ENCODE data around the gene ADAMTS9. TPM values are rescaled to one million over a fixed set of nuclear protein-coding genes. Genes with fewer than 3 reads are reported as not detected.

The ADAMTS9 gene
- total and polyA plus RNA-seq, 2 donors (not counting 3 experiments of a cell fraction or from before 2014, with no cell fraction given) = 6.5 to 23.9 TPM

DNA sequence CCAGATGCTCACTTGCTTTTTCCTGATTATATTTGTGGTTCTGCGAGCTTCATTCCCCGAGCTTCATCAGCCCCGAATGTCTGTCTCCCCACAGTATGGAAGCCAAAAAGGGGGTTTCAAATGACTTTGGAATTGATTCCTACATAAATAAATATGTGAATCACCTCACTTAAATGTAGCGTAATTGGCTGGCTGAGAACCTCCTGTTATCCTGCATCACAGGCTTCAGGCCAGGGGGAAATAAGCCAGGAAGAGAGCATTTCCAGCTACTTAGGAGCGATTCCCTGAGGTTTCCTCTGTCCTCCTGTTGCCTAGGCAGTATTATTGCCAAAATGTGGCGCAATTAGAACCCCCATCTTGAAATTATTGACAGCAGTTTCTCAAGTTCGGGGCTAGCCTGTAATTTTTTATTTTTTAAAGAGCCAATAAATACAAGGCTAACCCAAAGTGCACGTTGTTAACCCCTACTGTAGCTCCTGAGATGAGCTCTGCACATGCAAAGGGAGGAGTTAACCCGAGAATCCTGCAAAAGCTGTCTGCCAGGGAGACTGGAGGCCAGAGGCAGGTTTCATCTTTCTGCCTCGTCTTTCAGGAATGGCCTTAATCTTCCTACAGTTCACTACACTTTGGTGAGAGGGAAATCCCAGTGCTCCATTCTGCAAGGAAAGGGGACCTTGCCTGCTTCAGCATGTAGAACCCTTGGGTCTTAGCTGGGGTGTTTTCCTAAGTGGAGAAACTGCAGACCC lies 148.2 kb downstream of the ADAMTS9 start:
- no peaks in the 10 kb centered on the region for H4K20me1 ChIP-seq (replicated peaks; ENCODE audit: control insufficient read depth, extremely low read depth, insufficient read depth, low read length)
- POLR2A ChIA-PET = no interaction called here
- CTCF ChIA-PET = interaction anchor here (0.9 to 1.5 kb wide), 4 partner anchors 9 to 900 kb away, joined by 3 to 12 read pairs (median 4); no protein-coding TSS in a partner anchor
- H2AFZ ChIP-seq (ENCODE audit: low read depth, low read length) = no peak overlapping the region
- H3K27me3 ChIP-seq (ENCODE audit: control insufficient read depth in 2 of 2, insufficient read depth in 2 of 2, low read length in 2 of 2) = no peaks in the 10 kb centered on the region
- intact Hi-C loops (cut with micrococcal nuclease) = loop anchor here (10.0 kb wide), 2 partner anchors 385 to 1655 kb away; no protein-coding TSS in a partner anchor
- H3K27ac ChIP-seq (ENCODE audit: insufficient read depth, low read depth, low read length) = no peak overlapping the region
- FAIRE-seq (peak; percentile 76), DNase-seq (ENCODE audit: low read depth, low spot score) (peak; percentile 77)
- no peaks in the 10 kb centered on the region for H3K79me2 ChIP-seq (ENCODE audit: control insufficient read depth, insufficient read depth, low read length)
- no peak for TF ChIP-seq EZH2 (IDR thresholded peaks at IDR 0.05; ENCODE audit: borderline replicate concordance, low read depth, low read length, severe bottlenecking)
- no peak for TF ChIP-seq FOS (IDR thresholded peaks at IDR 0.05; ENCODE audit: borderline replicate concordance, insufficient read depth, low read length)
- TF ChIP-seq MAX (IDR thresholded peaks at IDR 0.05; ENCODE audit: insufficient read depth, insufficient read length) = no peak
- no peak for TF ChIP-seq POLR2A (IDR thresholded peaks at IDR 0.05; ENCODE audit: low read depth, low read length)
- no peak for TF ChIP-seq GATA2 (IDR thresholded peaks at IDR 0.05; ENCODE audit: insufficient read depth, insufficient read length, low read depth, low read length)
- no peak for TF ChIP-seq MYC (IDR thresholded peaks at IDR 0.05; ENCODE audit: low read depth, low read length)
- TF ChIP-seq, protein P1, sequence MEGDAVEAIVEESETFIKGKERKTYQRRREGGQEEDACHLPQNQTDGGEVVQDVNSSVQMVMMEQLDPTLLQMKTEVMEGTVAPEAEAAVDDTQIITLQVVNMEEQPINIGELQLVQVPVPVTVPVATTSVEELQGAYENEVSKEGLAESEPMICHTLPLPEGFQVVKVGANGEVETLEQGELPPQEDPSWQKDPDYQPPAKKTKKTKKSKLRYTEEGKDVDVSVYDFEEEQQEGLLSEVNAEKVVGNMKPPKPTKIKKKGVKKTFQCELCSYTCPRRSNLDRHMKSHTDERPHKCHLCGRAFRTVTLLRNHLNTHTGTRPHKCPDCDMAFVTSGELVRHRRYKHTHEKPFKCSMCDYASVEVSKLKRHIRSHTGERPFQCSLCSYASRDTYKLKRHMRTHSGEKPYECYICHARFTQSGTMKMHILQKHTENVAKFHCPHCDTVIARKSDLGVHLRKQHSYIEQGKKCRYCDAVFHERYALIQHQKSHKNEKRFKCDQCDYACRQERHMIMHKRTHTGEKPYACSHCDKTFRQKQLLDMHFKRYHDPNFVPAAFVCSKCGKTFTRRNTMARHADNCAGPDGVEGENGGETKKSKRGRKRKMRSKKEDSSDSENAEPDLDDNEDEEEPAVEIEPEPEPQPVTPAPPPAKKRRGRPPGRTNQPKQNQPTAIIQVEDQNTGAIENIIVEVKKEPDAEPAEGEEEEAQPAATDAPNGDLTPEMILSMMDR (IDR thresholded peaks at IDR 0.05; ENCODE audit: extremely low read depth in 1 of 2, insufficient read depth in 1 of 2, low read depth in 1 of 2, low read length in 2 of 2) = no peak
- TF ChIP-seq POLR2AphosphoS5 (IDR thresholded peaks at IDR 0.05; ENCODE audit: insufficient read depth, low read depth, low read length) = no peak
- TF ChIP-seq JUN (IDR thresholded peaks at IDR 0.05; ENCODE audit: borderline replicate concordance, insufficient read depth, insufficient read length, low read depth) = no peak
- H3K4me3 ChIP-seq (replicated peaks in 1 of 3; ENCODE audit: insufficient read depth in 1 of 3, low read depth in 1 of 3, low read length in 3 of 3) = no peak overlapping the region
- BruUV-seq (replicated peaks) = no TSS peak
- no peak overlapping the region for H3K9ac ChIP-seq (replicated peaks; ENCODE audit: extremely low read depth, insufficient read depth, low read length)
- dilution Hi-C loops (cut with MboI; ENCODE audit: extremely low pct_ligation_motif_present, low sequenced_read_pairs) = loop anchor here (10.0 kb wide), 1 partner anchor 705 kb away; no protein-coding TSS in a partner anchor
- H3K4me1 ChIP-seq (ENCODE audit: control insufficient read depth, extremely low read depth, insufficient read depth, low read length) = peaks cover 2% of the 10 kb centered on the region
- H3K4me2 ChIP-seq (ENCODE audit: insufficient read depth, low read length) = no peak overlapping the region
- H3K9me3 ChIP-seq (replicated peaks; ENCODE audit: control insufficient read depth, insufficient read depth, low read length) = no peaks in the 10 kb centered on the region
- no peaks in the 10 kb centered on the region for H3K9me1 ChIP-seq (replicated peaks; ENCODE audit: control insufficient read depth, extremely low read depth, insufficient read depth, low read length)
- peaks cover 7 to 9% of the 10 kb centered on the region in 2 experiments for H3K36me3 ChIP-seq (ENCODE audit: control insufficient read depth in 2 of 2, extremely low read depth in 1 of 2, insufficient read depth in 2 of 2, low read length in 2 of 2)
